HuH-7.5 (cell line): ENCODE measurements around the gene SSR4.
"Not testable (repeated sequence)": the region's sequence is repeated elsewhere in the genome, so short reads cannot be mapped to it uniquely, and the experiment has no call there.

Experiments used
- DNase-seq: peaks from one replicate; pipeline ENCODE4 v3.0.0; 2011; ENCODE audit warnings: low spot score

Gene SSR4

GRCh38 chrX:153794018-153794896 lies at the start of gene SSR4, which contains the start of gene IDH3G:
Gene SSR4 (plus strand): TSS chrX:153794668. CDS start chrX:153794688, 20 bp downstream.
Gene IDH3G (minus strand): TSS chrX:153794375. CDS start chrX:153794326, 49 bp downstream.
- DNase-seq: peak; percentile 96

GRCh38 chrX:153745067-153745433 lies 49.4 kb upstream of the SSR4 start:
- not testable (repeated sequence) for DNase-seq

GRCh38 chrX:153746359-153746758 lies 48.1 kb upstream of the SSR4 start:
- no peak for DNase-seq

GRCh38 chrX:153746991-153747390 lies 47.5 kb upstream of the SSR4 start:
- not testable (repeated sequence) for DNase-seq

- not testable (repeated sequence) for DNase-seq
These were observed 45.5 kb upstream of the SSR4 start for GRCh38 chrX:153749017-153749416.

- no peak for DNase-seq
These were observed 44.2 kb upstream of the SSR4 start for GRCh38 chrX:153750127-153750774.

GRCh38 chrX:153755136-153755535 lies 39.3 kb upstream of the SSR4 start:
- DNase-seq: no peak

GRCh38 chrX:153761863-153762262 lies 32.6 kb upstream of the SSR4 start:
- DNase-seq: no peak

- no peak for DNase-seq
These were observed 31.8 kb upstream of the SSR4 start for GRCh38 chrX:153762626-153763173.

- no peak for DNase-seq
These were observed 31.1 kb upstream of the SSR4 start for GRCh38 chrX:153763298-153763932.

GRCh38 chrX:153763989-153764755 lies 30.3 kb upstream of the SSR4 start, which contains the start of gene PLXNB3:
Gene PLXNB3 (plus strand): TSS chrX:153764249. CDS start chrX:153765536, 1,287 bp downstream.
- peak; percentile 70 for DNase-seq

GRCh38 chrX:153764786-153765137 lies 29.7 kb upstream of the SSR4 start:
- no peak for DNase-seq

GRCh38 chrX:153765138-153766079 lies 29.1 kb upstream of the SSR4 start:
- DNase-seq: peak; percentile 4

GRCh38 chrX:153766098-153766817 lies 28.2 kb upstream of the SSR4 start:
- DNase-seq: no peak

- no peak for DNase-seq
These were observed 27.4 kb upstream of the SSR4 start for GRCh38 chrX:153766871-153767673.

GRCh38 chrX:153767674-153768055 lies 26.8 kb upstream of the SSR4 start:
- DNase-seq: no peak

- DNase-seq: no peak
These were observed 25.9 kb upstream of the SSR4 start for GRCh38 chrX:153768311-153769157.
